Gastrocnemius medialis (tissue), 4 donors: Measurements from ENCODE around the gene KDM4B.

Experiments used
- CTCF ChIP-seq, 5 experiments: fragments of 450-650 bp in 3 of 5; fragments of 200-600 bp in 2 of 5; sonication (generic) in 2 of 5; IDR thresholded peaks in 4 of 5; conservative IDR thresholded peaks in 1 of 5; 1 replicate in 4 of 5; 2 replicates in 1 of 5; pipeline ENCODE4 v1.5.1; 2016 to 2019; ENCODE audit warnings: antibody characterized with exemption in 5 of 5, mild to moderate bottlenecking in 3 of 5, moderate library complexity in 3 of 5
- POLR2A ChIP-seq, 2 donors: fragments of 450-650 bp; IDR thresholded peaks; one replicate each; pipeline ENCODE4 v1.6.1; 2017; ENCODE audit warnings: antibody characterized with exemption in 2 of 2, mild to moderate bottlenecking in 2 of 2, moderate library complexity in 2 of 2

- no peak for TF ChIP-seq POLR2A (IDR thresholded peaks at IDR 0.05)
- no peak for TF ChIP-seq CTCF (IDR thresholded peaks at IDR 0.05 in 4 of 5, conservative IDR thresholded peaks at IDR 0.05 in 1 of 5)
Measured at GRCh38 chr19:4991538-4991937, 22.6 kb downstream of the KDM4B start.
